HCT116 (cell line): ENCODE data around the gene CSRP3. TPM values are rescaled to one million over a fixed set of nuclear protein-coding genes. Genes with fewer than 3 reads are reported as not detected.

ENCODE experiments used
- ATAC-seq: fragments of 200-7000 bp; cut with Tn5 transposase; 2 replicates; pipeline ENCODE4 v1.9.1; 2020; ENCODE audit warnings: mild to moderate bottlenecking, moderate library complexity
- BruUV-seq: library from RNA; stranded (reverse); fragments of 400-500 nt; replicated peaks from 2 replicates; lab custom pipeline; 2021; lab: Mats Ljungman, UMichigan
- CTCF ChIA-PET: fragments of 300-600 bp; sonication (Branson Sonifier 250); formaldehyde crosslinking; loops from one replicate; lab custom pipeline; 2021; ENCODE audit warnings: antibody characterized with exemption; lab: Charles Lee
- POLR2A ChIA-PET: fragments of 300-600, 350-600 bp; sonication (Branson Sonifier 250); formaldehyde crosslinking; loops from one replicate; lab custom pipeline; 2021; ENCODE audit warnings: antibody characterized with exemption; lab: Charles Lee
- RAD21 ChIA-PET, 2 experiments: fragments of 300-600 bp; sonication (Branson Sonifier 250); formaldehyde crosslinking; loops; one replicate each; lab custom pipeline; 2023; ENCODE audit warnings: low total read pairs in 2 of 2; ENCODE audit not compliant: uncharacterized antibody in 2 of 2, unreplicated experiment in 2 of 2, low non-redundant PET in 1 of 2; lab: Charles Lee
- DNase-seq: peaks from one replicate; pipeline ENCODE4 v3.0.0-alpha.2; 2010; ENCODE audit warnings: low read depth, low spot score
- H2AFZ ChIP-seq: fragments of 200-600 bp; shearing (Covaris generic), sonication (generic); 2 replicates; pipeline ENCODE4 v1.6.1; 2017; ENCODE audit warnings: low read depth, mixed run types, mixed read lengths, antibody characterized with exemption, low read length; ENCODE audit not compliant: poor library complexity, severe bottlenecking
- H3K27ac ChIP-seq: 2 replicates; pipeline ENCODE4 v1.5.1; 2012; ENCODE audit warnings: low read depth, low read length
- H3K27me3 ChIP-seq: fragments of 200-600 bp; sonication (generic); 2 replicates; pipeline ENCODE4 v1.6.1; 2016; ENCODE audit warnings: mixed run types, low read length, mixed read lengths; ENCODE audit not compliant: insufficient read depth
- H3K36me3 ChIP-seq, 2 experiments: fragments of 200-500 bp in 1 of 2; fragments of 200-600 bp in 1 of 2; sonication (Bioruptor generic) in 1 of 2; sonication (generic) in 1 of 2; 2 replicates each; pipeline versions ENCODE4 v1.5.1 to v1.6.1; 2014 to 2016; ENCODE audit warnings: low read length in 2 of 2, inconsistent platforms in 1 of 2, mixed read lengths in 1 of 2, mixed run types in 1 of 2; ENCODE audit not compliant: insufficient read depth in 2 of 2, control insufficient read depth in 1 of 2
- H3K4me1 ChIP-seq, 2 experiments: fragments of 200-600 bp in 1 of 2; sonication (generic) in 1 of 2; 2 replicates each; pipeline versions ENCODE4 v1.5.1 to v1.6.1; 2012 to 2017; ENCODE audit warnings: low read length in 2 of 2, inconsistent platforms in 1 of 2, mild to moderate bottlenecking in 1 of 2, mixed read lengths in 1 of 2, mixed run types in 1 of 2, moderate library complexity in 1 of 2; ENCODE audit not compliant: insufficient read depth in 2 of 2, control insufficient read depth in 1 of 2
- H3K4me2 ChIP-seq: fragments of 200-600 bp; sonication (generic); 2 replicates; pipeline ENCODE4 v1.6.1; 2017; ENCODE audit warnings: mixed run types, low read length, mixed read lengths
- H3K4me3 ChIP-seq, 2 experiments: fragments of 200-600 bp in 1 of 2; sonication (generic) in 1 of 2; replicated peaks in 1 of 2; 2 replicates each; pipeline ENCODE4 v1.5.1; 2011 to 2016; ENCODE audit warnings: low read length in 2 of 2, control low read depth in 1 of 2, low read depth in 1 of 2, mild to moderate bottlenecking in 1 of 2, mixed read lengths in 1 of 2, mixed run types in 1 of 2
- H3K79me2 ChIP-seq: fragments of 200-600 bp; sonication (generic); 2 replicates; pipeline ENCODE4 v1.6.1; 2017; ENCODE audit warnings: mild to moderate bottlenecking, mixed run types, low read length, moderate library complexity, mixed read lengths; ENCODE audit not compliant: insufficient read depth
- H3K9ac ChIP-seq: fragments of 200-600 bp; sonication (generic); 2 replicates; pipeline ENCODE4 v1.6.1; 2016; ENCODE audit warnings: low read length, mixed read lengths
- H3K9me2 ChIP-seq: fragments of 200-600 bp; sonication (generic), shearing (Covaris generic); 2 replicates; pipeline ENCODE4 v1.6.1; 2017; ENCODE audit warnings: mixed run types, mild to moderate bottlenecking, moderate library complexity; ENCODE audit not compliant: insufficient read depth
- H3K9me3 ChIP-seq, 2 experiments: fragments of 200-500 bp in 1 of 2; fragments of 200-600 bp in 1 of 2; sonication (Bioruptor generic) in 1 of 2; sonication (generic) in 1 of 2; 2 replicates each; pipeline ENCODE4 v1.6.1; 2014 to 2017; ENCODE audit warnings: low read length in 2 of 2, mixed read lengths in 2 of 2, inconsistent platforms in 1 of 2, low read depth in 1 of 2, mild to moderate bottlenecking in 1 of 2, mixed run types in 1 of 2, moderate library complexity in 1 of 2; ENCODE audit not compliant: control insufficient read depth in 1 of 2, insufficient read depth in 1 of 2
- H4K20me1 ChIP-seq: fragments of 200-600 bp; sonication (generic), shearing (Covaris generic); 2 replicates; pipeline ENCODE4 v1.6.1; 2017; ENCODE audit warnings: mixed run types, mild to moderate bottlenecking, moderate library complexity; ENCODE audit not compliant: insufficient read depth
- ATF3 ChIP-seq: IDR thresholded peaks from 2 replicates; pipeline ENCODE4 v1.6.1; 2012
- CTCF ChIP-seq, 3 experiments: fragments of 200-600 bp in 1 of 3; sonication (generic) in 1 of 3; IDR thresholded peaks in 2 of 3; conservative IDR thresholded peaks in 1 of 3; 2 replicates each; pipeline ENCODE4 v1.5.1; 2012 to 2017; ENCODE audit warnings: low read depth in 2 of 3, low read length in 2 of 3, antibody characterized with exemption in 1 of 3, borderline replicate concordance in 1 of 3, control low read depth in 1 of 3, mild to moderate bottlenecking in 1 of 3, mixed read lengths in 1 of 3, mixed run types in 1 of 3, moderate library complexity in 1 of 3; ENCODE audit not compliant: insufficient read depth in 1 of 3
- EGR1 ChIP-seq: IDR thresholded peaks from 2 replicates; pipeline ENCODE4 v1.6.1; 2012; ENCODE audit warnings: low read depth
- FOSL1 ChIP-seq: IDR thresholded peaks from 2 replicates; pipeline ENCODE4 v1.6.1; 2012; ENCODE audit warnings: low read depth
- JUND ChIP-seq: IDR thresholded peaks from 2 replicates; pipeline ENCODE4 v1.6.1; 2012
- MAX ChIP-seq: IDR thresholded peaks from 2 replicates; pipeline ENCODE4 v1.6.1; 2012
- SRF ChIP-seq: IDR thresholded peaks from 2 replicates; pipeline ENCODE4 v1.6.1; 2012; ENCODE audit warnings: low read depth
- TCF7L2 ChIP-seq: IDR thresholded peaks from 2 replicates; pipeline ENCODE4 v1.7.0; 2011; ENCODE audit warnings: borderline replicate concordance, inconsistent platforms; ENCODE audit not compliant: insufficient read depth, insufficient read length; ENCODE audit errors: extremely low read depth
- ZFX ChIP-seq: fragments of 450-650 bp; IDR thresholded peaks from 2 replicates; pipeline ENCODE4 v1.6.1; 2017
- intact Hi-C: fragments of 100-400 bp; cut with micrococcal nuclease; formaldehyde crosslinking; loops from 2 replicates; pipeline ENCODE4 v1.10.0; 2022
- total RNA-seq: library from RNA; stranded (reverse); gene quantifications from one replicate; pipeline ENCODE4 v1.2.1, GENCODE V29; 2021; ENCODE audit not compliant: unreplicated experiment

The CSRP3 gene
- total RNA-seq, 1 experiment from 2014 or later: not detected

GRCh38 chr11:19239039-19239438, 37.3 kb upstream of the CSRP3 start:
- Histone ChIP-seq H2AFZ (no peak overlapping the region), H3K4me3 (no peak overlapping the region; a peak in 1 of 4 replicates), H3K27me3 (no peaks in the 10 kb centered on the region), H3K4me2 (peak overlapping the region; percentile 83; the same call in 1 of the 2 replicates), H3K9me2 (no peaks in the 10 kb centered on the region), H3K79me2 (peaks cover 22% of the 10 kb centered on the region), H3K36me3 (peaks cover 8 to 24% of the 10 kb centered on the region in 2 experiments; a peak in 2 of 4 replicates), H3K4me1 (peaks cover 3 to 41% of the 10 kb centered on the region in 2 experiments; a peak in 3 of 4 replicates), H3K9ac (no peak overlapping the region), H4K20me1 (no peaks in the 10 kb centered on the region), H3K27ac (no peak overlapping the region), H3K9me3 (no peaks in the 10 kb centered on the region)
- CTCF ChIA-PET: no interaction called here
- intact Hi-C loops: no loop called here
- BruUV-seq: TSS peak; percentile 23
- no peak for DNase-seq
- ATAC-seq: no peak
- RAD21 ChIA-PET: no interaction called here
- POLR2A ChIA-PET: no interaction called here
- TF ChIP-seq EGR1 (no peak), TCF7L2 (no peak), JUND (no peak), ATF3 (no peak), SRF (no peak), FOSL1 (no peak), CTCF (IDR thresholded peaks at IDR 0.05 in 2 of 3, conservative IDR thresholded peaks at IDR 0.05 in 1 of 3; ENCODE audit: borderline replicate concordance in 1 of 3, insufficient read depth in 1 of 3, low read depth in 2 of 3, low read length in 2 of 3) (no peak), MAX (no peak), ZFX (no peak)
- TF ChIP-seq, all 23 proteins: peak for 0
